Measurements from ENCODE around the gene SOX11. TPM values are rescaled to one million over a fixed set of nuclear protein-coding genes. Genes with fewer than 3 reads are reported as not detected.

Gene SOX11
- total RNA-seq: 4.2 and 5.0 TPM in 2 replicates

DNA sequence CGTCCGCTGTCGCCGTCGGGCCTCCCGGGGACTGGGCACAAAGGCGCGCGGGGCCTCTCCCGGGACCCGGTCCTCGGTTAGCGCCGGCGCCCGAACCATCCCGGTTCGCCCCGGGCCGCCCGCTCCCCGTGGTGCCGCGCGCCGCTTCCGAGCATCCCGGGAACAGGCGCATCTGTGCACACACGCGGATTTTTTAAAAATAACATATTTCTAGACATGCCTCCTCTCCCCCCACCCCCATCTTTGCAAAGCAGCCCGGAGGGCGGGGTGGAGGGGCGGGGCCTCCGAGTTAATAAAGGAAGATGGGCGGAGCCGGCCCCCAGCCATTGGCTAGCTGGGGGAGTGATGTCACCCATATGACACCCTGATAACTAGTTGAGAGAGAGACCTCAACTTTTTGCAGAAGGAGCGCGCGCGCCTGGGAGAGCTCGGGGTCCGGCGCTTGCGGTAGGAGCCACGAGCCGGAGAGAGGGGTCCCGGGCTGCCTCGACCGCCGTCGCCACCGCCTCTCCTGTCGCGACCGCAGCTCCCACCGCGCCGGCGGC lies at the start of gene SOX11:
Gene SOX11 (plus strand): TSS at position 400 of the 545 bp plus-strand sequence. CDS start 338 bp downstream, outside the sequence.

Measured in airway epithelial cell (primary cell).